HPDE6-E6E7 (cell line): Measurements from ENCODE around the gene RNF167.

Experiments
- DNase-seq: peaks from one replicate; pipeline ENCODE4 v3.0.0; 2011; ENCODE audit warnings: missing footprints; ENCODE audit errors: extremely low spot score

The RNF167 gene

DNA sequence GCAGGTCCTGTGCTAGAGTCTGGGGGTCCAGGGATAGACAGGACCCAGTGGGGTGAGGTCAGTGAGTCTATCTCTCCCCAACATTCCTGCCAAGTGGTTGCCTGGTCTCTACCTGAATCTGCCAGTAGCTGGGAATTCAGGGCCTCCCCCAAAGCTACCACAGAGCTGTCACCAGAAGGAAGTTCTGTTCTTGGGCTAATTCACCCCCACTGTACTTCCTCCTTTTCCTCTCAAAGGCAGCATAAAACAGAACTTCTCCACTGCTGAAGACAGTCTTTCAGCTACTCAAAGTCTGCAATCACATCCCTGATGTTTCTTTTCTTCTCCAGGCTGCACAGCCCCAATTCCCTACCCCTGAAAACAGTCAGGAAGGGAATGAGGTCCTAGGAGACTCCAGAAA lies 38.7 kb downstream of the RNF167 start:
- no peak for DNase-seq

GRCh38 chr17:4980644-4981216 lies 40.7 kb downstream of the RNF167 start:
- DNase-seq: no peak

- no peak for DNase-seq
These were observed 42.2 kb downstream of the RNF167 start for GRCh38 chr17:4982305-4982704.

- DNase-seq: no peak
These were observed 46.3 kb downstream of the RNF167 start for GRCh38 chr17:4986403-4986802.

DNA sequence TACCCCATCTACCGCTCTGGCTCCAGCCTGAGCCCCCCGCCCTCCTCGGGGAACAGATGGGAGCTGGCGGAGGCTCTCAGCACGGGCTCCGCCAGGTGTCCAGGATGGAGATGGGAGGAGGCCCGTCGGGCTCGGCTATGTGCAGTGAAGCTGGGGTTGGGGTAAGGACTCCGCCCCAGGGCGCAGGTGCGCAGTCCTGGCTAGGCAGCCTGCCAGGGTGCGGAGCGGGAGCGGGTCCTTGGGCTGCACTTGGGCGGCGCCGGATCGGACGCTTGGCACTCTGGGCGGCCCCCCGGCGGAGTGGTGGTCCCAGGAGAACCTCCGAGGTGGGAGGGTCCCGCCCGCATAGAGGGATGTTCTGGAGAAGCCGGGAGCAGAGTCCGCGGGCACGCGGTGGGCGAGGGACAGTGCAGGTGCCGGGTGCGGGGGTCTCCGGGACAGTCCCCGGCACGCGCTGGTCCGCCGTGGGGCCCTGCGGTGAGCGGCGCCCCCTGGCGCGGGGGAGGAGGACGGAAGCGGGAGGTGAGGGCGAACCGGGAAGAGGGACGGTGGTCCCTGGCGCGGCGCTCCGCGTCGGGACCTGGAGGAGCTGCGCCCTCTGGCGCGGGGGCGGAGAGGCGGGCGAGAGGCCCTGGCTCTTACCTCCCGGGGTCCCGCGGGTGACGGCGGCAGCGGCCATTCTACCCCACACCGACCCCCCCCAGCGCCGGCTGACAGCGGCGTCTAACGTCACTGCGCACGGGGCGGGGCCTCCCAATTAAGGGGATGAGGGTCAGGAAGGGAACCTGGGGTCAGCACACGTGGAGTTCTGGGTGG lies 47.1 kb downstream of the RNF167 start, which contains the start of gene CAMTA2:
TSS of gene CAMTA2 (minus strand) at position 725 of the 816 bp plus-strand sequence. CDS start 1,453 bp downstream, outside the sequence.
- no peak for DNase-seq

- no peak for DNase-seq
These were observed 47.9 kb downstream of the RNF167 start for GRCh38 chr17:4987767-4988567.

- DNase-seq: no peak
These were observed 54.1 kb downstream of the RNF167 start for GRCh38 chr17:4994081-4994595.
